DND-41 (cell line): ENCODE data around the gene RBP5.

Experiments used
- ATAC-seq: fragments of 200-7000 bp; cut with Tn5 transposase; 3 replicates; pipeline ENCODE4 v1.9.1; 2021; ENCODE audit warnings: low read depth; ENCODE audit not compliant: insufficient read depth
- DNase-seq: peaks from one replicate; pipeline ENCODE4 v3.0.0-alpha.2; 2020
- H2AFZ ChIP-seq: 2 replicates; pipeline ENCODE4 v1.6.0; 2012; ENCODE audit warnings: low read depth, low read length
- H3K27ac ChIP-seq: 2 replicates; pipeline ENCODE4 v1.5.1; 2012; ENCODE audit warnings: low read length, inconsistent platforms
- H3K27me3 ChIP-seq: fragments of 200-600 bp; sonication (generic); 2 replicates; pipeline ENCODE4 v1.6.0; 2012; ENCODE audit warnings: low read length, mild to moderate bottlenecking, inconsistent platforms; ENCODE audit not compliant: insufficient read depth, poor library complexity
- H3K36me3 ChIP-seq: 2 replicates; pipeline ENCODE4 v1.5.1; 2012; ENCODE audit warnings: low read length, inconsistent platforms; ENCODE audit not compliant: insufficient read depth
- H3K4me1 ChIP-seq: 2 replicates; pipeline ENCODE4 v1.5.1; 2012; ENCODE audit warnings: mild to moderate bottlenecking, low read length; ENCODE audit not compliant: insufficient read depth
- H3K4me2 ChIP-seq: 2 replicates; pipeline ENCODE4 v1.6.0; 2012; ENCODE audit warnings: mild to moderate bottlenecking, moderate library complexity, low read length, inconsistent platforms; ENCODE audit not compliant: insufficient read depth
- H3K4me3 ChIP-seq, 2 experiments: fragments of 200-600 bp in 1 of 2; shearing (Covaris generic) in 1 of 2; 2 replicates each; pipeline ENCODE4 v1.5.1; 2012 to 2016; ENCODE audit warnings: inconsistent platforms in 2 of 2, low read length in 2 of 2, mild to moderate bottlenecking in 2 of 2, low read depth in 1 of 2, moderate library complexity in 1 of 2
- H3K79me2 ChIP-seq: 2 replicates; pipeline ENCODE4 v1.6.0; 2012; ENCODE audit warnings: low read length, inconsistent platforms; ENCODE audit not compliant: insufficient read depth
- H3K9ac ChIP-seq: 2 replicates; pipeline ENCODE4 v1.6.0; 2012; ENCODE audit warnings: low read depth, mild to moderate bottlenecking, inconsistent platforms, low read length, moderate library complexity
- H3K9me3 ChIP-seq: 2 replicates; pipeline ENCODE4 v1.5.1; 2012; ENCODE audit warnings: low read length, moderate library complexity, mild to moderate bottlenecking, inconsistent platforms; ENCODE audit not compliant: insufficient read depth, severe bottlenecking
- H4K20me1 ChIP-seq: 2 replicates; pipeline ENCODE4 v1.6.0; 2012; ENCODE audit warnings: low read length; ENCODE audit not compliant: insufficient read depth
- CTCF ChIP-seq: IDR thresholded peaks from 2 replicates; pipeline ENCODE4 v1.5.1; 2012; ENCODE audit warnings: borderline replicate concordance, low read length, moderate library complexity, mild to moderate bottlenecking; ENCODE audit not compliant: poor library complexity, severe bottlenecking; ENCODE audit errors: extremely low read depth
- EZH2 ChIP-seq: IDR thresholded peaks from 3 replicates; pipeline ENCODE4 v1.6.1; 2012; ENCODE audit warnings: borderline replicate concordance, low read depth, mild to moderate bottlenecking, moderate library complexity, low read length, inconsistent platforms; ENCODE audit not compliant: severe bottlenecking

RBP5 gene

GRCh38 chr12:7120166-7120565 is 8.5 kb downstream of the RBP5 start:
- TF ChIP-seq EZH2, result no peak
- TF ChIP-seq CTCF, result no peak
- no peak overlapping the region for H3K4me3 ChIP-seq

GRCh38 chr12:7118881-7119280 is 9.8 kb downstream of the RBP5 start:
- Histone ChIP-seq H3K79me2 (no peaks in the 10 kb centered on the region), H3K36me3 (no peaks in the 10 kb centered on the region), H3K27me3 (no peaks in the 10 kb centered on the region), H3K4me2 (no peak overlapping the region), H3K9me3 (no peaks in the 10 kb centered on the region), H3K9ac (no peak overlapping the region), H3K4me1 (no peaks in the 10 kb centered on the region), H3K4me3 (no peak overlapping the region), H4K20me1 (peaks cover 3% of the 10 kb centered on the region; the same call in 1 of the 2 replicates), H2AFZ (no peak overlapping the region), H3K27ac (no peak overlapping the region)
- TF ChIP-seq EZH2 (no peak), CTCF (no peak)
- no peak for ATAC-seq
- no peak for DNase-seq

More at GRCh38 chr12:7120166-7120565, 8.5 kb downstream of the RBP5 start:
- Histone ChIP-seq H3K9ac (no peak overlapping the region), H3K9me3 (no peaks in the 10 kb centered on the region), H3K27ac (no peak overlapping the region), H3K4me2 (no peak overlapping the region), H3K27me3 (no peaks in the 10 kb centered on the region), H4K20me1 (peaks cover 3% of the 10 kb centered on the region; the same call in 1 of the 2 replicates), H3K79me2 (no peaks in the 10 kb centered on the region), H3K4me1 (no peaks in the 10 kb centered on the region), H3K36me3 (no peaks in the 10 kb centered on the region), H2AFZ (no peak overlapping the region)
- DNase-seq, result no peak
- no peak for ATAC-seq

- TF ChIP-seq EZH2 (no peak), CTCF (no peak)
- ATAC-seq, result no peak
Measured at GRCh38 chr12:7117670-7118069, 11.0 kb downstream of the RBP5 start.

GRCh38 chr12:7116916-7117315 is 11.8 kb downstream of the RBP5 start:
- Histone ChIP-seq H3K9ac (no peak overlapping the region), H3K36me3 (no peaks in the 10 kb centered on the region), H4K20me1 (peaks cover 3% of the 10 kb centered on the region; the same call in 1 of the 2 replicates), H3K4me2 (no peak overlapping the region), H3K4me1 (peaks cover 6% of the 10 kb centered on the region; the same call in 1 of the 2 replicates), H3K27me3 (no peaks in the 10 kb centered on the region), H3K4me3 (no peak overlapping the region), H2AFZ (no peak overlapping the region), H3K79me2 (no peaks in the 10 kb centered on the region), H3K9me3 (no peaks in the 10 kb centered on the region), H3K27ac (no peak overlapping the region)
- TF ChIP-seq EZH2, result no peak
- no peak for TF ChIP-seq CTCF
- DNase-seq (no peak), ATAC-seq (no peak)

More at GRCh38 chr12:7117670-7118069, 11.0 kb downstream of the RBP5 start:
- peaks cover 3% of the 10 kb centered on the region; the same call in 1 of the 2 replicates for H4K20me1 ChIP-seq
- H3K27ac ChIP-seq, result no peak overlapping the region
- H3K4me1 ChIP-seq, result peaks cover 6% of the 10 kb centered on the region; the same call in 1 of the 2 replicates
- no peak overlapping the region for H3K4me2 ChIP-seq
- H2AFZ ChIP-seq, result no peak overlapping the region
- DNase-seq, result no peak
- H3K4me3 ChIP-seq, result no peak overlapping the region
- H3K27me3 ChIP-seq, result no peaks in the 10 kb centered on the region
- H3K79me2 ChIP-seq, result no peaks in the 10 kb centered on the region
- H3K36me3 ChIP-seq, result no peaks in the 10 kb centered on the region
- no peak overlapping the region for H3K9ac ChIP-seq
- no peaks in the 10 kb centered on the region for H3K9me3 ChIP-seq
